ENCODE results near the gene KCNK18.

KCNK18 gene

DNA sequence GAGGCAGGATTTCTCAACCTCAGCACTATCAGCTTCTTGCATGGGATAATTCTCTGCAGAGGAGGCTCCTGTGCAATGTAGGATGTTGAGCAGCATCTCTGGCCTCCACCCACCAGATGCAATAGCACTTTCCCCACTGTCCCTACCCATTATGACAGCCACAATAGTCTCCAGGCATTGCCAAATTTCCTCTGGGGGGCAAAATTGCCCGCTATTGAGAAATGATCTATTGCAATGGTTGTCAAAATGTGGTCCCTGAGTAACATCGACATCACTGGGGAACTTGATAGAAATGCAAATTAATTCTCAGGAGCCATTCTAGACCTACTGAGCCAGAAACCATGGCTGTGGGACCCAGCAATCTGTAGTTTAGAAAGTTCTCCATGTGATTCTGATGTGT, 7.0 kb downstream of the KCNK18 start:
- H3K27me3 ChIP-seq (ENCODE audit: control insufficient read depth, insufficient read depth, low read length), result peaks cover 4% of the 10 kb centered on the region
- H3K36me3 ChIP-seq (ENCODE audit: insufficient read depth, low read length), result no peaks in the 10 kb centered on the region
- H3K4me2 ChIP-seq (ENCODE audit: low read length), result no peak overlapping the region
- no peak overlapping the region for H3K4me3 ChIP-seq (ENCODE audit: low read length)
- no peaks in the 10 kb centered on the region for H3K4me1 ChIP-seq (ENCODE audit: control insufficient read depth, insufficient read depth, low read length)
- H3K9ac ChIP-seq (ENCODE audit: low read depth, low read length), result no peak overlapping the region
- no peaks in the 10 kb centered on the region for H3K9me3 ChIP-seq (replicated peaks; ENCODE audit: low read length)

DNA sequence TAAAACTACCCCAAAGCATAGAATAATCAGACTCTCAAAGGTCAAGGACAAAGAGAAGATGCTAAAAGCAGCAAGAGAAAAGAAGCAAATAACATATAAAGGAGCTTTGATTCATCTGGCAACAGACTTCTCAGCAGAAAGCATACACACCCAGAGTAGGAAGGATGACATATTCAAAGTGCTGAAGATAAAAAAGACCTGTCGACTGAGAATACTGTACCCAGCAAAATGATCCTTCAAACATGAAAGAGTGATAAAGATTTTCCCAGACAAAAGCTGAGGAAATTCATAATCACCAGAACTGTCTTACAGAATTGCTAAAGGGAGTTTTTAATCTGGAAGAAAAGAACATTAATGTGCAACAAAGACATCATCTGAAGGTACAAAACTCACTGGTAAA, 14.9 kb downstream of the KCNK18 start:
- H3K9ac ChIP-seq (ENCODE audit: low read depth, low read length), result no peak overlapping the region
- H3K36me3 ChIP-seq (ENCODE audit: insufficient read depth, low read length), result no peaks in the 10 kb centered on the region
- H3K4me2 ChIP-seq (ENCODE audit: low read length), result no peak overlapping the region
- peaks cover 9% of the 10 kb centered on the region for H3K4me1 ChIP-seq (ENCODE audit: control insufficient read depth, insufficient read depth, low read length)
- H3K27me3 ChIP-seq (ENCODE audit: control insufficient read depth, insufficient read depth, low read length), result peaks cover 46% of the 10 kb centered on the region
- no peak overlapping the region for H3K4me3 ChIP-seq (ENCODE audit: low read length)
- H3K9me3 ChIP-seq (replicated peaks; ENCODE audit: low read length), result no peaks in the 10 kb centered on the region

DNA sequence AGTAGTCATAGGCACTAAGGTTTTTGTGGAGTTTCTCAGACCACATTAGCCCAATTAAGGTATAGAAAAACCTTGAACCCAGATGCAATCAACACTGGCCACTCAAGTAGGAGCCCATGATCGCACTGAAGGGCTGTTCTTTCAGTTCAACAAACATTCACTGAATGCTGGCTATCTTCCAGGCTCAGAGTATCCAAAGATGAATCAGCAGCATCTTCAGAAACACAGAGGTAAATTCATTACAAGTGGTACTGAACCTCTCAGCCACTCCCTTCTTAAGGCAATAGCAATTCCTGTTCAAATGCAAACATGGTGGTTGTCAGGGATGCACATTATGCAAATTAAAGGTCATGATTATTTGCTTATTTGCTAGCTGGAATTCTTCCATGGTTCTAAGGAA, 17.1 kb downstream of the KCNK18 start:
- H3K9me3 ChIP-seq (replicated peaks; ENCODE audit: low read length), result no peaks in the 10 kb centered on the region
- H3K27me3 ChIP-seq (ENCODE audit: control insufficient read depth, insufficient read depth, low read length), result peaks cover 60% of the 10 kb centered on the region
- H3K36me3 ChIP-seq (ENCODE audit: insufficient read depth, low read length), result no peaks in the 10 kb centered on the region
- no peak overlapping the region for H3K4me3 ChIP-seq (ENCODE audit: low read length)
- no peak overlapping the region for H3K9ac ChIP-seq (ENCODE audit: low read depth, low read length)
- H3K4me2 ChIP-seq (ENCODE audit: low read length), result no peak overlapping the region
- H3K4me1 ChIP-seq (ENCODE audit: control insufficient read depth, insufficient read depth, low read length), result peaks cover 13% of the 10 kb centered on the region

GRCh38 chr10:117215079-117215478, 17.8 kb downstream of the KCNK18 start:
- Histone ChIP-seq H3K4me2 (ENCODE audit: low read length) (no peak overlapping the region), H3K9ac (ENCODE audit: low read depth, low read length) (no peak overlapping the region), H3K27me3 (ENCODE audit: control insufficient read depth, insufficient read depth, low read length) (peaks cover 55% of the 10 kb centered on the region), H3K9me3 (replicated peaks; ENCODE audit: low read length) (no peaks in the 10 kb centered on the region), H3K4me3 (ENCODE audit: low read length) (no peak overlapping the region), H3K36me3 (ENCODE audit: insufficient read depth, low read length) (no peaks in the 10 kb centered on the region), H3K4me1 (ENCODE audit: control insufficient read depth, insufficient read depth, low read length) (peaks cover 13% of the 10 kb centered on the region)

GRCh38 chr10:117216028-117216427, 18.7 kb downstream of the KCNK18 start:
- peak overlapping the region; percentile 69 for H3K4me3 ChIP-seq (ENCODE audit: low read length)
- H3K27me3 ChIP-seq (ENCODE audit: control insufficient read depth, insufficient read depth, low read length), result peaks cover 51% of the 10 kb centered on the region
- peak overlapping the region; percentile 57 for H3K9ac ChIP-seq (ENCODE audit: low read depth, low read length)

DNA sequence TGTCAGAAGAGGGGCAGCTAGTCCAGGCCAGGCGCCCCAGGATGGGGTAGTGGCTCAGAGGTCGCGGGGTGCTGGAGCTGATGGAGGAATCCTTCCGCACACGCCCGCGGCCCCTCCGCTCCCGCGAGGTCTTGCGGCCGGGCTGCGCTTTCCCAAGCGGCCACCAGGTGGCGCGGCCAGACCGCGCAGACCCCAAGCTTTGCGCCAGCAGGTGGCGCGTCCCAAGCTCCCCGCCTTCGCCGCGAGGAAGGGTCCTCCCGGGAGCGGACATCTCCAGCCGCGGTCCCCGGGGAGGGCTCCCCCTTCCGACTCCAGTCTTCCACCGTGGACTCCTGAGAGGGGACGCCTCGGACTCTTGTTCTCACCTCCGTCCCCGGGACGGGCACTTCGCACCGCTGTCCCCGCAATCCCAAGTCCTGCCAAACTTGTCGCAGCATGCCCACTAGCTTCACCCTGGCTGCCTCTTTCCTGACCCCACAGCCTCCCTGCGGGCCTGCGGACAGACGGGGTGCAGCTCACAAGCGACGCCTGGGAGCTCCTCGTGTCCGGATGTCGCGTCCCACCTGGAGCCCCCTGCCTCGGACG, 19.4 kb downstream of the KCNK18 start:
- Histone ChIP-seq H3K4me2 (ENCODE audit: low read length) (peak overlapping the region; percentile 99), H3K36me3 (ENCODE audit: insufficient read depth, low read length) (no peaks in the 10 kb centered on the region), H3K4me1 (ENCODE audit: control insufficient read depth, insufficient read depth, low read length) (peaks cover 13% of the 10 kb centered on the region), H3K9ac (ENCODE audit: low read depth, low read length) (peak overlapping the region; percentile 57), H3K27me3 (ENCODE audit: control insufficient read depth, insufficient read depth, low read length) (peaks cover 52% of the 10 kb centered on the region), H3K4me3 (ENCODE audit: low read length) (peak overlapping the region; percentile 69), H3K9me3 (replicated peaks; ENCODE audit: low read length) (no peaks in the 10 kb centered on the region)

More at GRCh38 chr10:117216028-117216427, 18.7 kb downstream of the KCNK18 start:
- Histone ChIP-seq H3K4me1 (ENCODE audit: control insufficient read depth, insufficient read depth, low read length) (peaks cover 13% of the 10 kb centered on the region), H3K36me3 (ENCODE audit: insufficient read depth, low read length) (no peaks in the 10 kb centered on the region), H3K4me2 (ENCODE audit: low read length) (peak overlapping the region; percentile 99), H3K9me3 (replicated peaks; ENCODE audit: low read length) (no peaks in the 10 kb centered on the region)

- Histone ChIP-seq H3K4me1 (ENCODE audit: control insufficient read depth, insufficient read depth, low read length) (peaks cover 13% of the 10 kb centered on the region), H3K9ac (ENCODE audit: low read depth, low read length) (peak overlapping the region; percentile 57), H3K27me3 (ENCODE audit: control insufficient read depth, insufficient read depth, low read length) (peaks cover 53% of the 10 kb centered on the region), H3K9me3 (replicated peaks; ENCODE audit: low read length) (no peaks in the 10 kb centered on the region), H3K4me2 (ENCODE audit: low read length) (peak overlapping the region; percentile 99), H3K4me3 (ENCODE audit: low read length) (peak overlapping the region; percentile 69), H3K36me3 (ENCODE audit: insufficient read depth, low read length) (no peaks in the 10 kb centered on the region)
Measured at GRCh38 chr10:117217196-117217761, 20.0 kb downstream of the KCNK18 start.

DNA sequence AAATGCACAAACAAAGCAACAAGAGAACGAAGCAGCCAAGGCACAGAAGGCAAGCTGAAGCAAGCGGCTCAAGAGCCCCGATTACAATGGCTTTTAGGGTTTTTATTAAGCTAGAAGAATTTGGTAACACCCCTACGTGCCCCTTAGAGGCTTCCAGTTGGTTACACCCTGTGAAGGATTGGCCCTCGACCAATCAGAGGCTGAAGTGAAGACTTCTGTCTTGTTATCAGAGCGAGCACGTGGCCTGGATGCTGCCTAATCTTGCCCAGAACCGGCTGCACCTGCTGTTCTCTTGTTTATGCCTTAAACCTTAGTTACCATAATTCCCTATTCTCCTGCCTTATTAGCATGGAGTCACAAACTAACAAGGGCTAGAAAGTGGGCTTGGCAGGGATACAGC, 21.4 kb downstream of the KCNK18 start:
- peaks cover 13% of the 10 kb centered on the region for H3K4me1 ChIP-seq (ENCODE audit: control insufficient read depth, insufficient read depth, low read length)
- no peaks in the 10 kb centered on the region for H3K9me3 ChIP-seq (replicated peaks; ENCODE audit: low read length)
- peaks cover 59% of the 10 kb centered on the region for H3K27me3 ChIP-seq (ENCODE audit: control insufficient read depth, insufficient read depth, low read length)
- H3K9ac ChIP-seq (ENCODE audit: low read depth, low read length), result no peak overlapping the region
- no peak overlapping the region for H3K4me3 ChIP-seq (ENCODE audit: low read length)
- H3K36me3 ChIP-seq (ENCODE audit: insufficient read depth, low read length), result no peaks in the 10 kb centered on the region
- no peak overlapping the region for H3K4me2 ChIP-seq (ENCODE audit: low read length)

DNA sequence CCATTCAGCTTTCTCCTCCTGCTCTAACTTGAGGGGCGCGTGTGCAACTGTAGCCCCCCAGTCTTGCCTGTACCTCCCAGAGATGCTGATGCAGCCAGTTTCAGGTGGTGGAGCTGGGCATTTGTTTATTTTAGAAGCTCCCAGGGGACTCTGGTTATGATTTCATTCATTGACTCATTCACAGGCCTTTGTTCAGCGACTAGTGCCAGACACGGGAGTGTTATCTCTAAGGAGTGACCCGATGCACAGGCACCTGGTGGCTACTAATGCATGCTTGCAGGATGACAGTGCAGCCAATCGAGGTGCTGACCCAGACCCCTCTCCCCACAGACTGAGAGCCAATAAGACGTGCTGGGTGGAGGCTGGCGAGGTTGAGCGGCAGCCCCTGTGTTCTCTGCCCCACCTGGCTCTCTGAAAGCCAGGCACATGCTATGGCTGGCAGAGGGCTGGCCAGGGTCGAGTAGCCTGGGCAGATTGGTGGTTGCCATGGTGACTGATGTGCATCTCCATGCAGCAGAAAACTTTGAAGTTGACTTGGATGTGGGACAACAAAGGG, 23.9 kb downstream of the KCNK18 start:
- H3K4me2 ChIP-seq (ENCODE audit: low read length), result no peak overlapping the region
- H3K4me1 ChIP-seq (ENCODE audit: control insufficient read depth, insufficient read depth, low read length), result peaks cover 13% of the 10 kb centered on the region
- no peaks in the 10 kb centered on the region for H3K9me3 ChIP-seq (replicated peaks; ENCODE audit: low read length)
- no peak overlapping the region for H3K4me3 ChIP-seq (ENCODE audit: low read length)
- H3K36me3 ChIP-seq (ENCODE audit: insufficient read depth, low read length), result no peaks in the 10 kb centered on the region
- no peak overlapping the region for H3K9ac ChIP-seq (ENCODE audit: low read depth, low read length)
- peaks cover 45% of the 10 kb centered on the region for H3K27me3 ChIP-seq (ENCODE audit: control insufficient read depth, insufficient read depth, low read length)

DNA sequence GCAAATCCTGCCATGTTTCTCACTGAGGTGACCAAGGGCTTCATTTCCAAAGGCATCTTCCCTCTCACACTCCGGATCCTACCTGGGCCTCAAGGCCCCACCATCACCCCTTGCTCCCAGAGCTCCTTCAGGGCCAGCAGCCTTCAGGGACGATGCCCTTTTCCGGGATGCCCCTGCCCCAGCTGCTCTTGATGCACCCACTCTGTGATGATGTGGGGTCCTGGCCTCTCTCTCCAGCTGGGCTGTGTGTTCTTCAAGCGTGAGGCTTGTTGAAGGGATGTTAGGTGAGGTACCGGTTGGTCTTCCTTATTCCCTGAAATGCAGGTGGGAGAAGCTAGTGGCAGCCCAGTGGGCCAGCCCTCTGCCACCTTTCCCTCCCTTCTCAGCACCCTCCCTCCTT, 25.3 kb downstream of the KCNK18 start:
- Histone ChIP-seq H3K9me3 (replicated peaks; ENCODE audit: low read length) (no peaks in the 10 kb centered on the region), H3K9ac (ENCODE audit: low read depth, low read length) (no peak overlapping the region), H3K4me3 (ENCODE audit: low read length) (no peak overlapping the region), H3K36me3 (ENCODE audit: insufficient read depth, low read length) (no peaks in the 10 kb centered on the region), H3K4me1 (ENCODE audit: control insufficient read depth, insufficient read depth, low read length) (peaks cover under 1% of the 10 kb centered on the region), H3K4me2 (ENCODE audit: low read length) (no peak overlapping the region), H3K27me3 (ENCODE audit: control insufficient read depth, insufficient read depth, low read length) (peaks cover 43% of the 10 kb centered on the region)

DNA sequence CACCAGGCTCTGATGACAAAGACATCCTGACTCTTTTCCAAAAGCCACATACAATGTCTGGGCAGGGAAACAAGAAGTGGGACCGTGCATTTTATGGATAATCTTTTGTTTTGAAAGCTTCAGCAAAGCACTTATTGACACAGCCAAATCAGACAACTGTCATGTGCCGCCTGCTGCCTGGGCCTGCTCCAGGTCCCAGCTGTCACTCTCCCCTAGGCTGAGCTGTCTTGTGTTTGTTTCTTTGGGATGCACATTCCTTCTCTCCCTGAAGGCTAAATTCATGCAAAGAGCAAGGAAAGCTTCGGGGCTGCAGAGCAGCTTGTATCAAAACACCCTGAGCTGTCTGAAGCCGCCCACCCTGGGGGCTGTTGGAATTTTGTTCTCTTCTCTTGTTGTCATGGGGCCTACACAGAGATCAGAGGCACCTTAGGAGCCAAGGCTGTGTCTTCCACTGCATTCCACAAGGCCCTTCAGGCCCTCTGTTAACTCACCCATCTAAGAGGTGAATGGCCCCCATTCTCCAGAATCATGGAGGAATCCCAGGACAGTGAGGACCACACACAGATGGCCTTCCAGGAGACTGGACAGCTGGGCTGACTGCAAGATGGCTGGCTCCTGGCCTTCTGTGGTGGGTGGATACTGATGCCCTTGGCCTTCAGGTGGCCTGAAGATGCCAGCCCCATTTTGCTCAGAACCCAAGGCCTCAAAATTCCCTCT, 25.8 kb downstream of the KCNK18 start:
- no peak overlapping the region for H3K4me2 ChIP-seq (ENCODE audit: low read length)
- no peak overlapping the region for H3K9ac ChIP-seq (ENCODE audit: low read depth, low read length)
- H3K4me1 ChIP-seq (ENCODE audit: control insufficient read depth, insufficient read depth, low read length), result no peaks in the 10 kb centered on the region
- no peak overlapping the region for H3K4me3 ChIP-seq (ENCODE audit: low read length)
- H3K27me3 ChIP-seq (ENCODE audit: control insufficient read depth, insufficient read depth, low read length), result peaks cover 38% of the 10 kb centered on the region
- H3K9me3 ChIP-seq (replicated peaks; ENCODE audit: low read length), result no peaks in the 10 kb centered on the region
- H3K36me3 ChIP-seq (ENCODE audit: insufficient read depth, low read length), result no peaks in the 10 kb centered on the region
